SIG-M5 (cell line): ENCODE results near the gene COL4A4.
"Not testable (repeated sequence)": the region's sequence is repeated elsewhere in the genome, so short reads cannot be mapped to it uniquely, and the experiment has no call there.

Experiments
- DNase-seq: peaks from one replicate; lab custom pipeline; 2025; lab: John Stamatoyannopoulos, UW

The COL4A4 gene

GRCh38 chr2:227163998-227164762, at the start of gene COL4A4, which contains the start of gene COL4A3:
Gene COL4A4 (minus strand): TSS chr2:227164205. CDS start chr2:227147483, 16,722 bp downstream.
Gene COL4A3 (plus strand): TSS chr2:227164624. CDS start chr2:227164727, 103 bp downstream.
- no peak for DNase-seq

DNA sequence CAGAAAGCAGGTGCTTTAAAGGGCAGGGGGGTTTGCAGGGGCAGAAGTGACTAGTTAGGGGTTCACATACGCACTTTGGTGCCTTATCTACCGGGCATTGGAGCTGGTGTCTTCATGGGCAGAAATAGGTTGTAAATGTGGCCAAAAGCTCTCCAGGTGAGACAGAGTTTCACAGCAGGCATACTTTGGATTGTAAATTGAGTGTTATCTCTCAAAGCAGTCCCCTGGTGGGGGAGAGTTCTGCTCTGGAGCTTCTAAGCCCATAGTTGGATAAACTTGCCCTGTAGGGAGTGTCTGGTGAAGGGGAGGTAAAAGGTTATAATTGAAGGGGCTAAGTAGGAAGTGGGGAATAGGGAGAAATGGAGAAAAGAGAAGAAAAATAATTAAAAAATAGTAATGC, 43.6 kb upstream of the COL4A4 start:
- no peak for DNase-seq

DNA sequence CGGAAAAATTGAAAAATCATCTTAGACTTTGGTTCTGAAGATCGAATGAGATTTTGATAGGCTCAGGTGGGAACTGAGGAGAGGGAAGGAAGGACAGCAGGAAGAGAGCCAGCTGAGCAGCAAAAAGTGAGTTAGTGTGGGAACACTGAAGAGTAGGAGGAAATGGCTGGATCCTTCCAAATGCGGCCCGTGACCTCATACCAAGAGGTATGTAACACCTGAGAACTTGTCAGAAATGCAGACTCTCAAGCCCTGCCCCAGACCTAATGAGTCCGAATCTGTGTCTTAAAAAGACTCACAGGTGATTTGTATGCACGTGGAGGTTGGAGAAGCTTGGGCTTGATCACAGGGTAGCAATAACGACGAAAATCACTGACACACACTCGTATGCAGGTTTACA, 42.4 kb upstream of the COL4A4 start:
- no peak for DNase-seq

- no peak for DNase-seq
These were observed 41.7 kb upstream of the COL4A4 start for GRCh38 chr2:227205701-227206100.

- DNase-seq: no peak
These were observed 40.4 kb upstream of the COL4A4 start for GRCh38 chr2:227204452-227204851.

- no peak for DNase-seq
These were observed 37.8 kb upstream of the COL4A4 start for GRCh38 chr2:227201771-227202170.

DNA sequence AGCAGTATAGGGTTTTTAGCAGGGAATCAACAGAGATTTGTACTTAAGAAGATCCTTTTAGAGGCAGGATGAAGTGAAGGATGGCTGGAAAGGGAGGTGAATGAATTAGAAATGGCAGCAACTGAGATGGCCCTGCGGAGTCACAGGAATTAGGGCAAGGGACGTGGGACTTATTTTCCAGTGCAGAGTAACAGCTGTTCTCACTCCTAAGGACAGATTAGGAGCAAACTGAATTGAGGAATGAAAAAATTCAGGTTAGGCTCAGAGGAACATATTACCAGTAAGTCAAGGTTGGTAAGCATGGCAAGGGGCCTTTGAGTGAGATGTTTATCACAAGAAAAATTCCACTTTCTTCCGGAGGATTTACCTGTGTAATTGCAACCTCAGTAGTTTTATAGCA, 34.9 kb upstream of the COL4A4 start:
- no peak for DNase-seq

- no peak for DNase-seq
These were observed 30.2 kb upstream of the COL4A4 start for GRCh38 chr2:227194219-227194618.

- no peak for DNase-seq
These were observed 28.5 kb upstream of the COL4A4 start for GRCh38 chr2:227192491-227192890.

GRCh38 chr2:227191367-227191766, 27.4 kb upstream of the COL4A4 start:
- no peak for DNase-seq

GRCh38 chr2:227188292-227188691, 24.3 kb upstream of the COL4A4 start:
- no peak for DNase-seq

- DNase-seq: no peak
These were observed 22.7 kb upstream of the COL4A4 start for GRCh38 chr2:227186751-227187150.

- no peak for DNase-seq
These were observed 21.7 kb upstream of the COL4A4 start for GRCh38 chr2:227185615-227186232.

GRCh38 chr2:227183657-227184367, 19.8 kb upstream of the COL4A4 start:
- no peak for DNase-seq

DNA sequence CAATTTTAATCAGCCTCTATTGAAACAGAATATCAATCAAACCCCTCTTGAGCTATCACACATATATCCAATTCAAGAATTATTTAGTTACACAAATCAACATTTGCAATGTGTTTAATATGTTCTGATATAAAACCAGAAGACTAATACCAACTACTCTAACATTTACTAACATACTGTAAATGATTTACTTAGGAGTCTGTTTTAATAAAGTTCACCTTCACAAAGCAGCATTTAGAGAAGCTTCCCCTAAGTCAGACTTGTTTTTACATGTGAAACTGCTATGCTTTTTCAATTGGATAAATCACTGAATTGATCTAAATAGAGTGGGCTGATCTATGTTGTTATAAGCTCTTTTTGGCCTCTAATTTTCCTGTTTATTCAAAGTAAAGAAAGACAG, 18.8 kb upstream of the COL4A4 start:
- no peak for DNase-seq

DNA sequence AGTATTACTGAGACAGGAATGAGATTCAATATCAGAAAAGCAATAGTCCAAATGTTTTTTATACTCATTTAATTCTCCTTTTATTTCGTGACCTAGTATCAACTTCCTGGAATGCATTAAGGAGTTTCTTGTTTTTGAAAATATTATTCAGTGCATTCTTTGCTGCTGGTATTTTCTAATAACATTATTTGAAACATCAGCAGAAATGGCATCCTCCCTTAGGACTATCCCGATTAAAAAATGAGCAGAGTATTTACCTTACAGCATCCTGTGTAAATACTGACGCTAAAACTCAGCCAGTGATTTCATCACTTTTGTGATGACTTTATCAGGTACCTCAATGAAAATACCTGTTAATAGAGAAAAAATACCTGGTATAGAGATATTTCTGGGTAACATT, 16.8 kb upstream of the COL4A4 start:
- DNase-seq: no peak

DNA sequence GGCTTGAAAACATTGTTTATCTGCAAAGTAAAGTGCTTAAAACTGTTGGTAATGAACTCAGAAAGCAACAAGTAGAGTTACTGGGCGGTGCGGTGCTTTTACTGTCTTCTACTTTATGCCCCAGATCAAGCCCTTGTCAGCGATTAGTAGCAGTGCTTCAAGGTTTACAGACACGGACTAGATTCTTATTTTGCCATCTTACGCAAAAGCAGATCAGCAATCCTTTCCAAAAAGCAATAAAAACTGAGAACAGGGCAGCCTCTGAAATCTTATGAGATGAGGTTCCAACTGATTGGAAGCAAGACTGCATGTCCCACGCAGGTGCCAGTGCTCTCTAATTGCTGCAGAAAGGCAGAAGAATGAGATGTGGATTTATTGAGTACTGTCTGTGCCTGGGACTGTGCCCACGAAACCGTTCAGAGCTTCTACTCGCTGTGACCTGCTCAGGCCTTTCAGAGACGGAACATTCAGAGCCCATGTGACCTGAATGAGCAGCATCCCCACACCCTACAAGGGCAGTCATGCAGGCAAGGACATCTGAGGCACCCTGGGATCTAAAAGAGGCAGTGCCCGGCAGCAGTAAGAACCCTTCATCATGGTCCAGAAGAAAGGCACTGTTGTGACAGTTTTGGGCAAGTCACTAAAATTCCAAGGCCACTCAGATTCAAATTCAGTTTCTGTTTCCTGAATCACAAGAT, 16.1 kb upstream of the COL4A4 start:
- no peak for DNase-seq

DNA sequence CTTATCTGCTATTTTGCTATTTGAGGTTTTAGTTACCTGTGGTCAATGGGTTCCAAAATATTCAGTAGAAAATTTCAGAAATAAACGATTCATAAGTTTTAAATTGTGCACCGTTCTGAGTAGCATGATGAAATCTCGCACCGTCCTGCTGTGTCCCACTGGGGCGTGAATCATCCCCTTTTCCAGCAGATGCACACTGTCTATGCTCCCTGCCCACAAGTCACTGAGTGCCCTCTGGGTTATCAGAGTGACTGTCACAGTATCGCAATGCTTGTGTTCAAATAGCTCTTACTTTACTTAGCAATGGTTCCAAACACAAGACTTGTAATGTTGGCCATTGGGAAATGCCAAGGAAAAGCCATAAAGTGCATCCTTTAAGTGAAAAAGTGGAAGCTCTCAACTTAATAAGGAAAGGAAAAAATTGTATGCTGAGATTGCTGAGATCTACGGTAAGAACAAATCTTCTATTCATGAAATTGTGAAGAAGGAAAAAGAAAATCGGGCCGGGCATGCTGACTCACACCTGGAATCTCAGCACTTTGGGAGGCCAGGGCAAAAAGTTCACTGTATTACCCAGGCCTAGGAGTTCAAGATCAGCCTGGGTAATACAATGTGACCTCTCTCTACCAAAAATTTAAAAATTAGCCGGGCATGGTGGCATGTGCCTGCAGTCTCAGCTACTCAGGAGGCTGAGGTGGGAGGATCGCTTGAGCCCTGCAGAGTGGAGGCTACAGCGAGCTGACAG, 13.8 kb upstream of the COL4A4 start:
- DNase-seq: no peak

GRCh38 chr2:227171779-227172178, 7.8 kb upstream of the COL4A4 start:
- not testable (repeated sequence) for DNase-seq

DNA sequence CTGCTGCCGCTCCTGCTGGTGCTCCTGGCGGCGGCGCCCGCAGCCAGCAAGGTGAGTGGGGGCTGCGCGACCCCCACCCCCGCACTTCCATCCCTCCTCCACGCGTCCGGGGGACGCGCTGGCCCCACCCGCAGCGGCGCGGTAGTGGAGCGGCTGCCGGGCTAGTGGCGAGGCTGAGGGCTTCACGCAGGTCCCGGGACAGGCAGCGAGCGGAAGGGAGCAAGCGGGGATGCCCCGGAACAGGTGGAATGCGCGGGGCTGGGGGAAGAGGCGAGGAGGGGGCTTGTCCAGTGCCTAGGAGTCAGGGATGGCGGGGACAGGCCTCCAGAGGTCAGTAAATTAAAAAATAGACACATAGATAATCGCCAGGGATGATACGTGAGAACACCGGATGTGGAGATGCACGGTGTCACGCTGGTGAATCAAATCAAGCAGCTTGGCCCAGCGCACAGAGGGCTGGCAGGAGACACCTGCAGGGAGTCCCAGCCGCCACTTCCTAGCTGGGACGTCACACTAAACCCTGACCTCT, 822 bp upstream of the COL4A4 start:
- no peak for DNase-seq

DNA sequence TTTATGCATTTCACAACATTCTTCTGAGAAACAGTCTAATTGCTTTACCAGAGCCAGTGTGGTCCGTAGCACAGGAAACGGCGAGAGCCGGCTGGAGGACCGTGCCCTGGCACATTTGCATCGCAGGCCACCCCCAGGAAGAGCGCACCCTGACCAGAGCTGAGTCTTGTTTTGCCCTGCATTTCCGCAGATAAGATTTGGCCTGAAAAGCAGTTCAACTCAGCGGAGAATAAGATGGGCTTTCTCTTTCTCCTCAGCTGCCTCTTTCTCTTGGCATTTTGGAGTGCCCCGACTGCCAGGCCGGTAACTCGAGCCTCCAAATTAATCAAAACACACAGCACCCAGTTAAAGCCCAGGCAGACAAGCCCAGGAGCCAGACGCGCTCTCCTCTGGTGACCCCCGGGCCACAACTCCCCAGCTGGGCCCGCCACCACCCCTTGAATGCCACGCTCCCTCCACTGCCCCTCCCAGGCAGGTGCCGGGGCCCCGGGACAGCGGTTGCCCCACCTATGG, 464 bp downstream of the COL4A4 start:
- no peak for DNase-seq
